LoVo (cell line): ENCODE data around the gene MSI2.

ENCODE experiments used
- DNase-seq: peaks from one replicate; pipeline ENCODE4 v3.0.0-alpha.2; 2016; ENCODE audit warnings: low spot score

The MSI2 gene

GRCh38 chr17:57622683-57623433 is 366.5 kb downstream of the MSI2 start:
- no peak for DNase-seq

GRCh38 chr17:57623620-57624019 is 367.3 kb downstream of the MSI2 start:
- DNase-seq: no peak

- no peak for DNase-seq
Observed at GRCh38 chr17:57624386-57624785, 368.1 kb downstream of the MSI2 start.

GRCh38 chr17:57625511-57625910 is 369.2 kb downstream of the MSI2 start:
- DNase-seq: no peak

GRCh38 chr17:57625957-57626356 is 369.6 kb downstream of the MSI2 start:
- DNase-seq: no peak

- DNase-seq: no peak
Observed at GRCh38 chr17:57626520-57627210, 370.3 kb downstream of the MSI2 start.

- no peak for DNase-seq
Observed at GRCh38 chr17:57627591-57627990, 371.3 kb downstream of the MSI2 start.

GRCh38 chr17:57628421-57628820 is 372.1 kb downstream of the MSI2 start:
- DNase-seq: no peak

GRCh38 chr17:57629470-57629869 is 373.1 kb downstream of the MSI2 start:
- no peak for DNase-seq

GRCh38 chr17:57629886-57630285 is 373.6 kb downstream of the MSI2 start:
- no peak for DNase-seq

- DNase-seq: no peak
Observed at GRCh38 chr17:57630736-57631135, 374.4 kb downstream of the MSI2 start.

GRCh38 chr17:57631871-57632270 is 375.5 kb downstream of the MSI2 start:
- no peak for DNase-seq

- no peak for DNase-seq
Observed at GRCh38 chr17:57632294-57632693, 376.0 kb downstream of the MSI2 start.

GRCh38 chr17:57633236-57633635 is 376.9 kb downstream of the MSI2 start:
- DNase-seq: no peak

- DNase-seq: no peak
Observed at GRCh38 chr17:57634713-57635465, 378.6 kb downstream of the MSI2 start.

GRCh38 chr17:57636274-57636673 is 380.0 kb downstream of the MSI2 start:
- DNase-seq: no peak

GRCh38 chr17:57636985-57637665 is 380.8 kb downstream of the MSI2 start:
- no peak for DNase-seq

- no peak for DNase-seq
Observed at GRCh38 chr17:57637666-57638010, 381.3 kb downstream of the MSI2 start.

- no peak for DNase-seq
Observed at GRCh38 chr17:57638284-57638683, 382.0 kb downstream of the MSI2 start.

- DNase-seq: no peak
Observed at GRCh38 chr17:57639381-57639780, 383.1 kb downstream of the MSI2 start.

GRCh38 chr17:57640079-57640478 is 383.8 kb downstream of the MSI2 start:
- no peak for DNase-seq

- DNase-seq: no peak
Observed at GRCh38 chr17:57641761-57642160, 385.4 kb downstream of the MSI2 start.

- DNase-seq: no peak
Observed at GRCh38 chr17:57643062-57643461, 386.7 kb downstream of the MSI2 start.
